DOHH2 (cell line): ENCODE data around the gene GFRA4.
A peak's percentile ranks its signal among the peaks of the same experiment; 100 is the strongest.

Experiments used
- EZH2phosphoT487 ChIP-seq: fragments of 200-600 bp; sonication (generic); IDR thresholded peaks from 2 replicates; pipeline ENCODE4 v1.6.1; 2017; ENCODE audit warnings: borderline replicate concordance, mild to moderate bottlenecking, antibody characterized with exemption, low read length, moderate library complexity, mixed read lengths
- TF ChIP-seq, protein P1 (sequence below): fragments of 200-600 bp; sonication (generic); IDR thresholded peaks from one replicate; pipeline ENCODE4 v1.5.1; 2014; ENCODE audit warnings: antibody characterized with exemption, mild to moderate bottlenecking, low read depth, low read length; ENCODE audit not compliant: poor library complexity, severe bottlenecking

DNA sequence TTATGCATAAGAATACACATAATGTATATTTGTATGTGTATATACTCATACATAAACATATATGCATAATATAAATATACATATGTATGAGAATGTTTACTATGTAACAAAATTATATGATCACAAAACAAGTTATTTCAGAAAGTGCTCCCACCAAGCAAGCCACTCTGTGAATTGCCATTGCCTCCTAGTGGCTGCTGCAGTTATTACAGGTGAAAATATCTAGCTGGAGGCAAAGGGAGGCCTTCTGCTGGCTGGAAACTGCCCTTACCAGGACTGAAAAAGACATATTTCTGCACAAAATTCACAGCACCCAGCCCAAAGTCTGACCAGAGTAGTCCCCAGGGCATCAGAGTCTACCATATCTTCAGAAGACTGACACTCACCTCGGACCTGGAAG is 33.0 kb upstream of the GFRA4 start:
- TF ChIP-seq, protein P1, sequence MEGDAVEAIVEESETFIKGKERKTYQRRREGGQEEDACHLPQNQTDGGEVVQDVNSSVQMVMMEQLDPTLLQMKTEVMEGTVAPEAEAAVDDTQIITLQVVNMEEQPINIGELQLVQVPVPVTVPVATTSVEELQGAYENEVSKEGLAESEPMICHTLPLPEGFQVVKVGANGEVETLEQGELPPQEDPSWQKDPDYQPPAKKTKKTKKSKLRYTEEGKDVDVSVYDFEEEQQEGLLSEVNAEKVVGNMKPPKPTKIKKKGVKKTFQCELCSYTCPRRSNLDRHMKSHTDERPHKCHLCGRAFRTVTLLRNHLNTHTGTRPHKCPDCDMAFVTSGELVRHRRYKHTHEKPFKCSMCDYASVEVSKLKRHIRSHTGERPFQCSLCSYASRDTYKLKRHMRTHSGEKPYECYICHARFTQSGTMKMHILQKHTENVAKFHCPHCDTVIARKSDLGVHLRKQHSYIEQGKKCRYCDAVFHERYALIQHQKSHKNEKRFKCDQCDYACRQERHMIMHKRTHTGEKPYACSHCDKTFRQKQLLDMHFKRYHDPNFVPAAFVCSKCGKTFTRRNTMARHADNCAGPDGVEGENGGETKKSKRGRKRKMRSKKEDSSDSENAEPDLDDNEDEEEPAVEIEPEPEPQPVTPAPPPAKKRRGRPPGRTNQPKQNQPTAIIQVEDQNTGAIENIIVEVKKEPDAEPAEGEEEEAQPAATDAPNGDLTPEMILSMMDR = peak; percentile 65
- TF ChIP-seq EZH2phosphoT487 = no peak
